ENCODE data around the gene ZNF622.

DNA sequence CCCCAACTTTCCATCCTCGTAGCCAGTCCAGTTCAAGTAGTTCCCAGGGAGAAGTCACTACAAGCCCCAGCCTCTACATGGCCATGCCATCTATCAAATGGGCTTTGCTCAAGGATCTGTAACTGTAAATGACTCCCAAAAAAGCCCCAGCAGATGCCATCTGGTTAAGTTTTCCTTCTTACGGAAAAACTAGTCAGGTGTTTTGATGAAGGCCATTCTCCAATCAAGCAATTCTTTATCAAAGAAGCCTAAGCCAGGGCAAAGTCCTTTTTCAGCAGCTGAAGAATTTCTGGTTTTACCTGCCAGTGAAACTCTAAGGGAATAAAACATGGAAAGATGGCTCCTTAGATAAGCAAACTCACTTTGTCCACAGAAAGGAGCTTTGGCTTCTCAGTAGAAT is 21.9 kb upstream of the ZNF622 start:
- TF ChIP-seq, protein P1, sequence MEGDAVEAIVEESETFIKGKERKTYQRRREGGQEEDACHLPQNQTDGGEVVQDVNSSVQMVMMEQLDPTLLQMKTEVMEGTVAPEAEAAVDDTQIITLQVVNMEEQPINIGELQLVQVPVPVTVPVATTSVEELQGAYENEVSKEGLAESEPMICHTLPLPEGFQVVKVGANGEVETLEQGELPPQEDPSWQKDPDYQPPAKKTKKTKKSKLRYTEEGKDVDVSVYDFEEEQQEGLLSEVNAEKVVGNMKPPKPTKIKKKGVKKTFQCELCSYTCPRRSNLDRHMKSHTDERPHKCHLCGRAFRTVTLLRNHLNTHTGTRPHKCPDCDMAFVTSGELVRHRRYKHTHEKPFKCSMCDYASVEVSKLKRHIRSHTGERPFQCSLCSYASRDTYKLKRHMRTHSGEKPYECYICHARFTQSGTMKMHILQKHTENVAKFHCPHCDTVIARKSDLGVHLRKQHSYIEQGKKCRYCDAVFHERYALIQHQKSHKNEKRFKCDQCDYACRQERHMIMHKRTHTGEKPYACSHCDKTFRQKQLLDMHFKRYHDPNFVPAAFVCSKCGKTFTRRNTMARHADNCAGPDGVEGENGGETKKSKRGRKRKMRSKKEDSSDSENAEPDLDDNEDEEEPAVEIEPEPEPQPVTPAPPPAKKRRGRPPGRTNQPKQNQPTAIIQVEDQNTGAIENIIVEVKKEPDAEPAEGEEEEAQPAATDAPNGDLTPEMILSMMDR (IDR thresholded peaks at IDR 0.05 in 2 of 3, conservative IDR thresholded peaks at IDR 0.05 in 1 of 3; ENCODE audit: borderline replicate concordance in 1 of 3, insufficient read depth in 1 of 3, low read depth in 2 of 3, low read length in 2 of 3), result no peak
- no peak for TF ChIP-seq ELF1 (IDR thresholded peaks at IDR 0.05; ENCODE audit: borderline replicate concordance, low read depth)
- TF ChIP-seq JUND (IDR thresholded peaks at IDR 0.05), result no peak
- no peak for TF ChIP-seq POLR2AphosphoS5 (IDR thresholded peaks at IDR 0.05; ENCODE audit: low read depth, low read length)
- TF ChIP-seq, protein P2, sequence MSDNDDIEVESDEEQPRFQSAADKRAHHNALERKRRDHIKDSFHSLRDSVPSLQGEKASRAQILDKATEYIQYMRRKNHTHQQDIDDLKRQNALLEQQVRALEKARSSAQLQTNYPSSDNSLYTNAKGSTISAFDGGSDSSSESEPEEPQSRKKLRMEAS (IDR thresholded peaks at IDR 0.05), result no peak
- no peak for TF ChIP-seq YY1 (IDR thresholded peaks at IDR 0.05; ENCODE audit: extremely low read depth, insufficient replicate concordance, low read depth, low read length)
